HG03571 (cell line): ENCODE measurements around the gene UBAC2.

ENCODE experiments used
- ATAC-seq: cut with Tn5 transposase; IDR thresholded peaks from one replicate; pipeline ENCODE4 v1.9.1; 2021; ENCODE audit not compliant: unreplicated experiment

Gene UBAC2

DNA sequence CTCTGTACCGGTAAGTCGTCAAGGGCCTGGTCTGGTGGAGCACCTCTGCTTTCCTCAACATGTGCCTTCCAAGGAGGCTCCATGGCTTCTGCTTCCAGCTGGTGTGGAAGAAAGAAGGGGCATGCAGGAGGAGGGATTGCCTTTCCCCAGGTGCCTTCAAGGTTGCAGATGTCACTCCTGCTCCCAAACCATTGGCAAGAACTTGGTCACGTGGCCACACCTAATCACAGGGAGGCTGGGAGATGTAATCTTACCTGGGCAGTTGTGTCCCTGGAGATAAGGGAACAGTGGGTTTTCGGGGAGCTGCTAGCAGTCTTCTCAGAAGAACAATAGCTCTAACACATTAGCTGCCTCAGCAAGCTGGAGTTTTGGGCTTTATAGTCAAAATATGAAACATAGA is 67.3 kb downstream of the UBAC2 start:
- ATAC-seq: no peak

DNA sequence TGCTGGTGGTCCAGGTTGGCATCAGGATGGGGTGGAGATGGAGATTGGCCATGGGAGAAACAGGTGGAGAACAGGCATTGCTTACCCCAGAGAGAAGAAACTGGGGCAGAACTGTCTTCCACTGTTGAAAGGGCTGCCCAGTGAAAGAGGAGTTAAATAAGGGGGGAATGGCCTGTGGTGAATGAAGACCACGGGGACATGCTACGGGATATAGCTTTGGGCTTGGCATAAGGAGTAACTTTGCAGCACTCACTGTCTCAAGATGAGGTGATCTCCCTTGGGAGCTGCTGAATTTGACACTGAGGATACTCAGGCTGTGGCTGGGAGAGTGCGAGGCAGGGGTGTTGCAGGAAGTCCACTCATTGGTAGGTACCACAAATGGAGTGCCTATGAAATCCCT is 68.2 kb downstream of the UBAC2 start:
- no peak for ATAC-seq

DNA sequence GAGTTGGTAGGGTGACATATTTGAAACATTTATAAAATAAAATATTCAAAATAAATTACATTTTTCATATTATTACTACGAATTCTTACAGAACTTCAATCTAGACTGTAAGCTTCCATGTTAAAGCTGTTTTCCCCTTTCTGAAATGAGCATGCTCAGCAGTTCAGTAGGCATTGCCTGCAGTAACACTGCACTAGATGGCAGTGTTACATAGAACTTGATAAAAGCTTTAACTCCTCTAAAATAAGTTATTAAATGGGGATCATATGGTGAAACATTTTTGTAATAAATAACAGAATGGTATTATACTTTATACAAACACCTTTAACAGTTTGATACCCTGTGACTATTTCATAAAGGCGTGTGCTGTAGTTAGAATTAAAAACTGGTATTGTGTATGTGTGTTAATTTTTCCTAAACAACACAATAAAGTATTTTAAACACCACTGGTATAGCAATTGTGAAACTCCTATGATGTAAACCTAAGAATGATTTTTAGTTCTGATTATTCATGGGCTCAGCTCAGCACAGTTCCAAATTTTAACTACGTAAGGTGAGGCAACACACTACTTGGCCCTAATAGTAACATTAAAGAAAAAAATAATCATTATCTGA is 69.1 kb downstream of the UBAC2 start:
- ATAC-seq: peak; percentile 52

DNA sequence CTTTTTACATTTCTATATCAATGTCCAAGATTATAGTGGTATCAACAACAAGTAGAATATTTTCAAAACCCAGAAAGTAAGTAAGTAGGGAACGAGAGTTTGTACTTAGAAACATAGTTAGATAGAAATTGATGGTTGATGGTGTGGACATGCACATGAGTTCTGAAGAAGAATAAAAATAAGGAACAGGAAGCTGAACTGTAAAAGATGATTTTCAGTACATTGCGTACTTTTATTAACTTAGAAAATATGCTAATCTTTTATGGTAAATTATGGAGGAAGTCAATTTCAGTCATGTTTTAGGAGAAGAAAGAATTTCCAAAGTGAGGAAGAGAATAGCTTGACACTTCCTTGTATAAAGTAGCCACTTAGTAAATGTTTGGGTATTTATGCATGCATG is 69.9 kb downstream of the UBAC2 start:
- no peak for ATAC-seq

DNA sequence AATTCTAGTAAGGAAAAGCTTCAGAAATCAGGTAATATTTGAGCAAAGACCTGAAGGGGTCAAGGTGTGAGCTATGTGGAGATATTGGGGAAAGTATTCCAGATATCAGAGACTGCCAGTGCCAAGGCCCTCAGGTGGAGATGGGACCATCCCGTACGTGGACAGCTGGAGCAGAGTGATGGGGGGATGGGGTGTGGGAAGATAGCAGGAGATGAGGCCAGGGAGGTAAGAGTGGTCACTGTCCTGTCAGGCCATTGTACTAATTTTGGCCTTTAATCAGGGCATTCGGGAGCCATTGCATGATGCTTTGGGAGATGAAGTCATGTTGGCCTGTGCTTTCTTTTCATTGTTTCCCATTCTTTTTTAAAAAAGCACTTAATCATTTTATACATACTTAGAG is 70.6 kb downstream of the UBAC2 start:
- ATAC-seq: no peak

DNA sequence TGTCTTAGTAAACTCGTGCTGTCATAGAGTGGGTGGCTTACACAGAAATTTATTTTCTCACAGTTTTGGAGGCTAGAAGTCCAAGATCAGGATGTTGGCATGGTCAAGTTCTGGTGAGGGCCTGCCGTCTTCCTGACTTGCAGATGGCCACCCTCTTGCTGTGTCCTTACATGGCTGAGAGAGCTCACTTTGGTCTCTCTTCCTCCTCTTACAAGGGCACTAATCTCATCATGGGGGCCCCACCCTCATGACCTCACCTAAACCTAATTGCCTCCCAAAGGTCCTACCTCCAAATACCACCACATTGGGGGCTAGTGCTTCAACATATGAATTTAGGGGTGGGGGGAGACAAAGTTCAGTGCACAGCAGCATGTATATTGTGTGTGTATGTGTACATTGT is 71.8 kb downstream of the UBAC2 start:
- no peak for ATAC-seq

GRCh38 chr13:99273128-99273527 is 72.5 kb downstream of the UBAC2 start:
- ATAC-seq: no peak

DNA sequence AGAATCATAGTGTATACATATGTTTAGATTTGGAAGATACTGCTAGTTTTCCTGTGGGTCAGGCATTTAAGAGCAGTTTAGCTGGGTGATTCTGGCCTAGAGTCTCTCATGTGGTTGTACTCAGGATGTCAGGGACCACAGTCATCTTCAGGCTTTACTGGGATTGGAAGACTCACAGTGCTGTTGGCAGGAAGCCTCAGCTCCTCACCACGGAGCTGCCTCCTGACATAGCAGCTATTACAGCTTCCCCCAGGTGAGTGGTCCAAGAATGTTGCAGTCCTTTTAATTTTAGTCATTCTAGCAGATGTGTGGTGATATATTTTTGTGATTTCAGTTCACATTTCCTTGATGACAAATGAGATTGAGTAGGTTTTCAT is 74.4 kb downstream of the UBAC2 start:
- ATAC-seq: no peak

GRCh38 chr13:99276706-99277105 is 76.1 kb downstream of the UBAC2 start:
- ATAC-seq: no peak

- no peak for ATAC-seq
Observed at GRCh38 chr13:99277629-99278028, 77.0 kb downstream of the UBAC2 start.

GRCh38 chr13:99278200-99278599 is 77.5 kb downstream of the UBAC2 start:
- ATAC-seq: no peak

DNA sequence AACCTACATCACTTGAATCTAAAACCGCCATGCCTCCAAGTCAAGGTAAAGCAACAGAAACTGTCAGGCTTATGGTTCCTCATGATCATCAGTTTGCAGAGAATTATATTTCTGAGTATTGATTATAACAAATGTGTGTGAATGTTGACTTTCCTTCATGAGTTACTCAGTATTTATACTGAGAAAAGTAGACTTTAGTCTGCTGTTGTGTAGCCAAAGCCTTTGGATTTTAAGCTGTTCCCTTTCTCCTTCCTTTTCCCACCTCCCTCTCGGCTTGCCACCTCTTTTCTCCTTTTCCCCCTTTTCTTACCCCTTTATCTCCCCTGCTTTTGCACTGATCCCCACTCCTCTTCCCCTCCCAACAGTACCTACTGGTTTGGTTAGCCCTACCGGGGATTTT is 78.2 kb downstream of the UBAC2 start:
- ATAC-seq: no peak

DNA sequence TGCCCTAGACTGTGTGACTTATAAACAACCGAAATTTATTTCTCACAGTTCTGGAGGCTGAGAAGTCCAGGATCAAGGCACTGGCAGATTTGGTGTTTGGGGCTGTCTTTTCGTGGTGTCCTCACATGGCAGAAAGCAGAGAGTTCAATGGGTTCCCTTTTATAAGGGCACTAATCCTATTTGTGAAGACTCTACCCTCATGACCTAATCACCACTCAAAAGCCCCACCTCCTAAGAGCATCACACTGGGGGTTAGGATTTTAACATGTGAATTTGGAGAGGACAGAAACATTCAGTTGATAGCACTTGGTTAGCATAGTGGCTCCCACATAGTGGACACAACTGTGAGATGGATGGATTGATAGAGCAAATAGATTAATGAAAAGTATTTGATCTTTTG is 79.0 kb downstream of the UBAC2 start:
- no peak for ATAC-seq

GRCh38 chr13:99280166-99280565 is 79.5 kb downstream of the UBAC2 start:
- ATAC-seq: no peak

GRCh38 chr13:99281811-99282263 is 81.2 kb downstream of the UBAC2 start:
- peak; percentile 57 for ATAC-seq

DNA sequence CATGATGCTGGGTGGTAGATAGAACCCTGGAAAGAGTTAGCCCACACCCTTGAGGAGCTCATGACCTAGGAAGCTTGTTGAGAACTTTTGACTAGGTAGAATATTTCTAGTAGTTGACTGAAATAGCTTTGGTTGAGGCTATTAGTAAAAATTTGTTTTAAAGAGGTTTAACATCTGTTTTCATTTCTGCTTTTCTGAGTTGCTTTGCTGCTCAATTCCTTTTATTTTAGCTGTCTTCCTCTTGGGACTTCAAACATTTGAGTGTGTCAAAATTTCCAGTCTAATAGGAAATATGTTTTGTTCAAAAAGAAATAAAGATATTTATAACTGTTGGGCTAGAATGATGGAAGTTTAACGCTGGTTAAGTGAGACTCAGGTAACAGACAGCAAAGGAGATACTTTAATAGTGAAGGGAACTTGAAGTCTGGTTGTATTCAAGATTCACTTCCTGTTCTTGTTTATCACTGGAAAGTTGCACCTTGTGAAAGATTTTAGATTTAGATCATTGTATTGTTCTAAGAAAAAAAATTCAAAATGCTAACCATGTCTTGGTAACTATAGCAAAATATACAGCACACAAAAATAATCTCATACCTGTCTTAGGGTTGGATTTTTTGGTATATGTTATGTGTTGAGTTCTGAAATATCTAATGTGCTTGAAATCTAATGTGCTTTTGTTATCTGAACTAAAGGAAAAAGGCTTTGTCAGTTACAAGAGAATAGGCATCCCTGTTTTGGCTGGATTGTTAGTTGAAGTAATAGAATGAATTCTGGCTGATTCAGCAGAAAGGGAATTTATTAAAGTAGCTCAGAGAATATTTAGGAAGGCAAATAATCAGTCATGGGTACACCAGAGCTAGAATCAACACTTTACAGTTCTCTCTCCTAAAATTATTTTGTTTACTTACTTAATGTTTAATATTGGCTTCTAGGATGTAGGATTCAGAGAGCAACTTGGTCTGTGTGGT is 81.9 kb downstream of the UBAC2 start:
- ATAC-seq: peak; percentile 62

- ATAC-seq: no peak
Observed at GRCh38 chr13:99285432-99286182, 85.0 kb downstream of the UBAC2 start.

GRCh38 chr13:99287551-99287950 is 86.9 kb downstream of the UBAC2 start:
- no peak for ATAC-seq

DNA sequence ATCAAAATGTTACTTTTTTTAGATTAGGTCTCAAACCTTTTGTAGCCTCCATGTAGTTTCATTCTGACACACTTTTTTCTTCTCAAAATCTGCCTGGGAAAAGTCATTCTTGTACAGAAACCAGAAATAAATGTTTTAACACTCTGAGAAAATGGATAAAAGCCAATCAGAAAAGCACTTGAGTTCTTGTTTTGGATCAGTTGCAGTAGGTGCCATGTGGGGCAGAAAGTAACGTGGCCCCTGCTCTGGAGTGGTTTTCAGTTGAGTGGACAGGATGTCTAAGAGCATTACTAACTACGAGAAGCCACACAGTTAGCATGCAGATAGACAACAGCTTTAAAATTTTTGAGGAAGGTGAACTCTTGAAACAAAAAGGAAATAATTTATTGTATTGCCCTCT is 87.4 kb downstream of the UBAC2 start:
- ATAC-seq: peak; percentile 92

DNA sequence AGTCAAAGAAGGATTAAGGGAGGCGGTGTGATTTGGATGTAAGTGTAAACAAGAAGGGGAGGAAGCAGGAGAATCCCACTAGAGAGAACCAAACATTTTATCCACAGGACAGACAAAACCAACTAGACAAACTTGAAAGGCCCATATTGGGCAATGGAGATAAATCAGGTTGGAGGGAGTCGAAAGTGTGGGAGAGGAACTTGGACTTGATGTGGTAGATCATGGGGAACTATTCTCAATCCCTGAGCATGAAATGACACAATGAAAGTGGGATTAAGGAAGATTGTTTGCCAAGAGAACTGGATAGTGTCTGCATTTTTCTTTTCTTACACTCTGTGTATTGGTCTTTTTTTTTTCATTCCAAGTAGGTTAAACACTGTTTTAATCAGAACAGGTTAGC is 88.6 kb downstream of the UBAC2 start:
- no peak for ATAC-seq

DNA sequence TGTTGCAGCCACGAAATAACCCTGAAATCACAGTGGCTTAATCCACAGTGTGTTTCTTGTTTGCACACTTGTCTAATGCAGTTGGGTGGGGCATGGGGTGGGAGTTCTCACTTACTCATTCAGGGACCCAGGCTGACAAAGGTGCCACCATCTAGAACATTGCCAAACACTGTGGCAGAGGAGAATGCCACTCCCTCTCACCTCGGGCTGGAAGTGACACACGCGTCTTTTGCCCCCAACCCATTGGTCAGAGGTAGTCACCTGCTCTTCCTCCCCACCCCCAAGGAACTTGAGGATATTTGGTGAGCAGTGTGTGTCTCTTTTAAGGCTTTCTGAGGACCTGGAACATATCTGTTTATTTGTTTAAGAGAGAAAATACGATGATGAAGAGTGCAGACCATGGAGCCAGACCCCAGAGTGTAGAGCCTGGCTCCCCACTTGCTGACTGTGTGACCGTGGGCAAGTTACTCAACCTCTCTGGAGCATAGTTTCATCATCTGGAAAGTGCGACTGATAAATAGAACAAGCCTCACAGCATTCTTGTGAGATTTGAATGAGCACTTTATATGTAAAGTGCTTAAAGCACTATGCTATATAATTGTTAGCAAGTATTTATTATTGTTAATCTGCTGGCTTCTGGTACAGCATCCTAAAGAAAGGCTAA is 89.2 kb downstream of the UBAC2 start:
- no peak for ATAC-seq
